ENCODE data around the gene HCRT. TPM values are rescaled to one million over a fixed set of nuclear protein-coding genes. Genes with fewer than 3 reads are reported as not detected.

Gene HCRT
- total RNA-seq, 8 experiments from 2014 or later: not detected

GRCh38 chr17:42183741-42184711 is 1.2 kb downstream of the HCRT start:
- WGBS, 10 experiments: 15 to 58% (median 23%) methylated on average over 8 to 14 of the region's 83 CpGs; no CpG with 5 or more reads in 5 of the 10 experiments
- Histone ChIP-seq H3K4me1 (replicated peaks in 1 of 2) (peaks cover 22 to 29% of the 10 kb centered on the region in 2 donors), H3K4me3 (peak overlapping the region; percentile 28 to 46 (median 34)), H3K27ac (no peak overlapping the region)
- peak; percentile 40 to 84 (median 76) for ATAC-seq (replicated peaks in 6 of 8)
- in situ Hi-C loops (cut with MboI; ENCODE audit: low pct_unique_long_range_greater_than_20kb in 2 of 9, low sequenced_read_pairs in 9 of 9, unreplicated experiment in 9 of 9): no loop called here

GRCh38 chr17:42182927-42183734 is 2.1 kb downstream of the HCRT start:
- 15 to 100% (median 80%) methylated on average over 1 to 8 of the region's 9 CpGs for WGBS, 10 experiments
- Histone ChIP-seq H3K4me3 (peak overlapping the region; percentile 28 to 46 (median 34)), H3K4me1 (replicated peaks in 1 of 2) (peaks cover 22 to 29% of the 10 kb centered on the region in 2 donors), H3K27ac (no peak overlapping the region)
- peak in 3 of 8 experiments; percentile 13 to 46 (median 25) for ATAC-seq (replicated peaks in 6 of 8)
- in situ Hi-C loops (cut with MboI; ENCODE audit: low pct_unique_long_range_greater_than_20kb in 2 of 9, low sequenced_read_pairs in 9 of 9, unreplicated experiment in 9 of 9): no loop called here

GRCh38 chr17:42181851-42182207 is 3.4 kb downstream of the HCRT start:
- H3K4me1 ChIP-seq (replicated peaks in 1 of 2): peaks cover 22 to 29% of the 10 kb centered on the region in 2 donors
- WGBS, 10 experiments: 67 to 100% (median 85%) methylated on average over 1 to 2 of the region's 2 CpGs; no CpG with 5 or more reads in 4 of the 10 experiments
- no peak for ATAC-seq (replicated peaks in 6 of 8)
- no peak overlapping the region for H3K4me3 ChIP-seq
- in situ Hi-C loops (cut with MboI; ENCODE audit: low pct_unique_long_range_greater_than_20kb in 2 of 9, low sequenced_read_pairs in 9 of 9, unreplicated experiment in 9 of 9): no loop called here
- H3K27ac ChIP-seq: no peak overlapping the region

GRCh38 chr17:42180922-42181850 is 4.1 kb downstream of the HCRT start, which contains the start of gene KCNH4:
Gene KCNH4, minus strand, starts transcription at chr17:42181142. Its CDS starts 197 bp downstream, at chr17:42180945.
- in situ Hi-C loops (cut with MboI; ENCODE audit: low pct_unique_long_range_greater_than_20kb in 2 of 9, low sequenced_read_pairs in 9 of 9, unreplicated experiment in 9 of 9): no loop called here
- peak within 1 kb of the TSS; percentile 32 to 37 (median 35) for H3K4me3 ChIP-seq
- ATAC-seq (replicated peaks in 6 of 8): peak; percentile 39 to 70 (median 48)
- no peak within 1 kb of the TSS for H3K27ac ChIP-seq
- H3K4me1 ChIP-seq (replicated peaks in 1 of 2): peaks cover 22 to 27% of the 10 kb centered on the region in 2 donors
- WGBS, 10 experiments: 33 to 100% (median 56%) methylated on average over 1 to 3 of the region's 60 CpGs; no CpG with 5 or more reads in 3 of the 10 experiments

- H3K27ac ChIP-seq: no peak overlapping the region
- peak in 3 of 8 experiments; percentile 1 to 6 (median 4) for ATAC-seq (replicated peaks in 6 of 8)
- WGBS, 10 experiments: 0 to 10% (median 1%) methylated on average over 1 to 12 of the region's 33 CpGs; no CpG with 5 or more reads in 6 of the 10 experiments
- peaks cover 15 to 19% of the 10 kb centered on the region in 2 donors for H3K4me1 ChIP-seq (replicated peaks in 1 of 2)
- in situ Hi-C loops (cut with MboI; ENCODE audit: low pct_unique_long_range_greater_than_20kb in 2 of 9, low sequenced_read_pairs in 9 of 9, unreplicated experiment in 9 of 9): no loop called here
- H3K4me3 ChIP-seq: peak overlapping the region; percentile 32 to 37 (median 35)
Observed at GRCh38 chr17:42180411-42180921, 4.8 kb downstream of the HCRT start.

- H3K4me3 ChIP-seq: peak overlapping the region in 4 of 5 donors; percentile 32 to 37 (median 34)
Observed at GRCh38 chr17:42179911-42180410, 5.3 kb downstream of the HCRT start.

GRCh38 chr17:42179335-42179734 is 5.9 kb downstream of the HCRT start:
- no peak for ATAC-seq (replicated peaks in 6 of 8)
- WGBS, 10 experiments: 0 to 43% (median 13%) methylated on average over 1 of the region's 1 CpG; no CpG with 5 or more reads in 3 of the 10 experiments
- Histone ChIP-seq H3K4me1 (replicated peaks in 1 of 2) (peaks cover 6 to 8% of the 10 kb centered on the region in 2 donors), H3K27ac (no peak overlapping the region), H3K4me3 (no peak overlapping the region)
- in situ Hi-C loops (cut with MboI; ENCODE audit: low pct_unique_long_range_greater_than_20kb in 2 of 9, low sequenced_read_pairs in 9 of 9, unreplicated experiment in 9 of 9): no loop called here

More at GRCh38 chr17:42179911-42180410, 5.3 kb downstream of the HCRT start:
- Histone ChIP-seq H3K27ac (no peak overlapping the region), H3K4me1 (replicated peaks in 1 of 2) (peaks cover 10 to 14% of the 10 kb centered on the region in 2 donors)
- in situ Hi-C loops (cut with MboI; ENCODE audit: low pct_unique_long_range_greater_than_20kb in 2 of 9, low sequenced_read_pairs in 9 of 9, unreplicated experiment in 9 of 9): no loop called here
- WGBS, 10 experiments: 0 to 10% (median 0%) methylated on average over 1 to 4 of the region's 20 CpGs; no CpG with 5 or more reads in 5 of the 10 experiments
- peak; percentile 3 to 60 (median 12) for ATAC-seq (replicated peaks in 6 of 8)

- Histone ChIP-seq H3K27ac (no peak overlapping the region), H3K4me1 (replicated peaks in 1 of 2) (peaks cover 5% of the 10 kb centered on the region in 2 donors), H3K4me3 (no peak overlapping the region)
- WGBS, 10 experiments: 27 to 90% (median 57%) methylated on average over 2 to 3 of the region's 14 CpGs; no CpG with 5 or more reads in 6 of the 10 experiments
- in situ Hi-C loops (cut with MboI; ENCODE audit: low pct_unique_long_range_greater_than_20kb in 2 of 9, low sequenced_read_pairs in 9 of 9, unreplicated experiment in 9 of 9): no loop called here
- ATAC-seq (replicated peaks in 6 of 8): no peak
Observed at GRCh38 chr17:42178817-42179216, 6.4 kb downstream of the HCRT start.

- no peak overlapping the region for H3K4me3 ChIP-seq
- no peak overlapping the region for H3K27ac ChIP-seq
- WGBS, 10 experiments: 80% methylated on average over 2 of the region's 2 CpGs; no CpG with 5 or more reads in 9 of the 10 experiments
- ATAC-seq (replicated peaks in 6 of 8): no peak
- in situ Hi-C loops (cut with MboI; ENCODE audit: low pct_unique_long_range_greater_than_20kb in 2 of 9, low sequenced_read_pairs in 9 of 9, unreplicated experiment in 9 of 9): no loop called here
- H3K4me1 ChIP-seq (replicated peaks in 1 of 2): peaks cover 0 to 5% of the 10 kb centered on the region in 2 donors
Observed at GRCh38 chr17:42177684-42178083, 7.6 kb downstream of the HCRT start.

GRCh38 chr17:42174126-42174783 is 11.0 kb downstream of the HCRT start:
- Histone ChIP-seq H3K4me3 (no peak overlapping the region), H3K4me1 (replicated peaks in 1 of 2) (no peaks in the 10 kb centered on the region), H3K27ac (no peak overlapping the region)
- ATAC-seq (replicated peaks in 6 of 8): peak in 2 of 8 experiments; percentile 10 to 16
- WGBS, 10 experiments: 0 to 80% (median 35%) methylated on average over 1 to 2 of the region's 14 CpGs; no CpG with 5 or more reads in 6 of the 10 experiments
- in situ Hi-C loops (cut with MboI; ENCODE audit: low pct_unique_long_range_greater_than_20kb in 2 of 9, low sequenced_read_pairs in 9 of 9, unreplicated experiment in 9 of 9): no loop called here

- Histone ChIP-seq H3K4me1 (replicated peaks in 1 of 2) (no peaks in the 10 kb centered on the region), H3K4me3 (no peak overlapping the region), H3K27ac (no peak overlapping the region)
- WGBS, 10 experiments: 59 to 65% (median 60%) methylated on average over 2 to 6 of the region's 11 CpGs; no CpG with 5 or more reads in 7 of the 10 experiments
- ATAC-seq (replicated peaks in 6 of 8): peak in 2 of 8 experiments; percentile 7 to 24
- in situ Hi-C loops (cut with MboI; ENCODE audit: low pct_unique_long_range_greater_than_20kb in 2 of 9, low sequenced_read_pairs in 9 of 9, unreplicated experiment in 9 of 9): no loop called here
Observed at GRCh38 chr17:42171831-42172230, 13.4 kb downstream of the HCRT start.
